OCI-LY1 (cell line): ENCODE measurements around the gene MYLIP.

Source experiments
- H2AFZ ChIP-seq: fragments of 200-600 bp; sonication (generic), shearing (Covaris generic); 2 replicates; pipeline ENCODE4 v1.6.0; 2014; ENCODE audit warnings: antibody characterized with exemption, mild to moderate bottlenecking, low read length
- H3F3A ChIP-seq: fragments of 200-600 bp; sonication (generic), shearing (Covaris generic); 2 replicates; pipeline ENCODE4 v1.6.0; 2014; ENCODE audit warnings: mild to moderate bottlenecking, antibody characterized with exemption, low read length, moderate library complexity; ENCODE audit not compliant: insufficient read depth
- H3K27ac ChIP-seq: fragments of 200-600 bp; sonication (generic); 2 replicates; pipeline ENCODE4 v1.5.1; 2014; ENCODE audit warnings: low read length, mixed run types, mild to moderate bottlenecking, low read depth; ENCODE audit not compliant: poor library complexity, severe bottlenecking
- H3K27me3 ChIP-seq: fragments of 200-600 bp; sonication (generic); 2 replicates; pipeline ENCODE4 v1.6.0; 2014; ENCODE audit warnings: antibody characterized with exemption, mild to moderate bottlenecking, low read length, moderate library complexity; ENCODE audit not compliant: insufficient read depth
- H3K36me3 ChIP-seq: fragments of 200-600 bp; sonication (generic); 2 replicates; pipeline ENCODE4 v1.6.1; 2014; ENCODE audit warnings: mild to moderate bottlenecking, antibody characterized with exemption, low read length, moderate library complexity, mixed read lengths; ENCODE audit not compliant: insufficient read depth
- H3K4me1 ChIP-seq: fragments of 200-600 bp; sonication (generic); 2 replicates; pipeline ENCODE4 v1.5.1; 2014; ENCODE audit warnings: mild to moderate bottlenecking, low read length, moderate library complexity; ENCODE audit not compliant: insufficient read depth, severe bottlenecking
- H3K4me2 ChIP-seq: fragments of 200-600 bp; sonication (generic), shearing (Covaris generic); 2 replicates; pipeline ENCODE4 v1.6.1; 2014; ENCODE audit warnings: low read length
- H3K4me3 ChIP-seq: fragments of 200-600 bp; sonication (generic); 2 replicates; pipeline ENCODE4 v1.5.1; 2014; ENCODE audit warnings: low read length, low read depth, mild to moderate bottlenecking, mixed read lengths; ENCODE audit not compliant: poor library complexity, severe bottlenecking
- H3K79me2 ChIP-seq: fragments of 200-600 bp; shearing (Covaris generic); 2 replicates; pipeline ENCODE4 v1.6.1; 2016; ENCODE audit warnings: mixed run types, low read length, mixed read lengths; ENCODE audit not compliant: insufficient read depth
- H3K9ac ChIP-seq: fragments of 200-600 bp; sonication (generic), shearing (Covaris generic); 2 replicates; pipeline ENCODE4 v1.6.1; 2014; ENCODE audit warnings: mild to moderate bottlenecking, low read length, mixed read lengths
- H3K9me2 ChIP-seq: fragments of 200-600 bp; sonication (generic), shearing (Covaris generic); 2 replicates; pipeline ENCODE4 v1.6.1; 2014; ENCODE audit warnings: low read depth, mild to moderate bottlenecking, low read length, mixed read lengths
- H3K9me3 ChIP-seq: fragments of 200-600 bp; shearing (Covaris generic); 2 replicates; pipeline ENCODE4 v1.6.1; 2014; ENCODE audit warnings: low read length, mixed read lengths
- H4K20me1 ChIP-seq: fragments of 200-600 bp; sonication (generic), shearing (Covaris generic); 2 replicates; pipeline ENCODE4 v1.6.0; 2016; ENCODE audit warnings: mild to moderate bottlenecking, low read length; ENCODE audit not compliant: insufficient read depth
- EZH2 ChIP-seq: fragments of 200-600 bp; sonication (generic), shearing (Covaris generic); IDR thresholded peaks from 2 replicates; pipeline ENCODE4 v1.8.0; 2017; ENCODE audit warnings: borderline replicate concordance, mixed run types, mild to moderate bottlenecking, antibody characterized with exemption, low read length, moderate library complexity, mixed read lengths
- TF ChIP-seq, protein P1 (sequence below): fragments of 200-600 bp; sonication (generic), shearing (Covaris generic); IDR thresholded peaks from 2 replicates; pipeline ENCODE4 v1.5.1; 2017; ENCODE audit warnings: mild to moderate bottlenecking, antibody characterized with exemption, low read length, moderate library complexity, mixed read lengths

MYLIP gene

DNA sequence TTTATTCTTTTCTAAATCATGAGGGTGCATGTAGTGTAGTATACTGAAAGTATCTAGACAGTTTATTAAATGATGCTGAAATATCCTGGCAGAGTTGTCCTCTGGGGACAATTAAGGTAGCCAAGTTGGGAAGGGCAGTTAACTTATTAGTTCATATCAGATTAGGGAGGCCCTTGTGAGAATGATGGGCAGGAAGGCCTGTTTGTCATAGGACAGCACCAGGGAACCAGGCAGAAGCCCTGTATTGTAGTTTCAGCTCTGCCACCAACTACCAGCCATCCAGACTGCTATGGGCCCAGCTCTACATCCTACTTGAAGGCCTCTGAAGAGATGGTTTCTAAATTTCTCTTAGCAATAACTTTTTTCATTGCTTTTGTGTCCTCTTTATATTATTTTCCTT lies 4.0 kb downstream of the MYLIP start:
- H3K27ac ChIP-seq, result no peak overlapping the region
- peaks cover 71% of the 10 kb centered on the region for H3K36me3 ChIP-seq
- H4K20me1 ChIP-seq, result 0 out of 2 replicates have a peak, but pooled peaks cover 2% of the 10 kb centered on the region
- peak overlapping the region; percentile 93 for H3K4me3 ChIP-seq
- H3K9me3 ChIP-seq, result no peaks in the 10 kb centered on the region
- peaks cover 78% of the 10 kb centered on the region for H3K79me2 ChIP-seq
- no peaks in the 10 kb centered on the region for H3K27me3 ChIP-seq
- peak overlapping the region; percentile 90 for H3K4me2 ChIP-seq
- TF ChIP-seq EZH2, result no peak
- TF ChIP-seq, protein P1, sequence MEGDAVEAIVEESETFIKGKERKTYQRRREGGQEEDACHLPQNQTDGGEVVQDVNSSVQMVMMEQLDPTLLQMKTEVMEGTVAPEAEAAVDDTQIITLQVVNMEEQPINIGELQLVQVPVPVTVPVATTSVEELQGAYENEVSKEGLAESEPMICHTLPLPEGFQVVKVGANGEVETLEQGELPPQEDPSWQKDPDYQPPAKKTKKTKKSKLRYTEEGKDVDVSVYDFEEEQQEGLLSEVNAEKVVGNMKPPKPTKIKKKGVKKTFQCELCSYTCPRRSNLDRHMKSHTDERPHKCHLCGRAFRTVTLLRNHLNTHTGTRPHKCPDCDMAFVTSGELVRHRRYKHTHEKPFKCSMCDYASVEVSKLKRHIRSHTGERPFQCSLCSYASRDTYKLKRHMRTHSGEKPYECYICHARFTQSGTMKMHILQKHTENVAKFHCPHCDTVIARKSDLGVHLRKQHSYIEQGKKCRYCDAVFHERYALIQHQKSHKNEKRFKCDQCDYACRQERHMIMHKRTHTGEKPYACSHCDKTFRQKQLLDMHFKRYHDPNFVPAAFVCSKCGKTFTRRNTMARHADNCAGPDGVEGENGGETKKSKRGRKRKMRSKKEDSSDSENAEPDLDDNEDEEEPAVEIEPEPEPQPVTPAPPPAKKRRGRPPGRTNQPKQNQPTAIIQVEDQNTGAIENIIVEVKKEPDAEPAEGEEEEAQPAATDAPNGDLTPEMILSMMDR, result no peak
- no peaks in the 10 kb centered on the region for H3K9me2 ChIP-seq
- H3K9ac ChIP-seq, result peak overlapping the region; percentile 63; the same call in 1 of the 2 replicates
- H3F3A ChIP-seq, result no peaks in the 10 kb centered on the region
- peaks cover 63% of the 10 kb centered on the region for H3K4me1 ChIP-seq
- H2AFZ ChIP-seq, result no peak overlapping the region

DNA sequence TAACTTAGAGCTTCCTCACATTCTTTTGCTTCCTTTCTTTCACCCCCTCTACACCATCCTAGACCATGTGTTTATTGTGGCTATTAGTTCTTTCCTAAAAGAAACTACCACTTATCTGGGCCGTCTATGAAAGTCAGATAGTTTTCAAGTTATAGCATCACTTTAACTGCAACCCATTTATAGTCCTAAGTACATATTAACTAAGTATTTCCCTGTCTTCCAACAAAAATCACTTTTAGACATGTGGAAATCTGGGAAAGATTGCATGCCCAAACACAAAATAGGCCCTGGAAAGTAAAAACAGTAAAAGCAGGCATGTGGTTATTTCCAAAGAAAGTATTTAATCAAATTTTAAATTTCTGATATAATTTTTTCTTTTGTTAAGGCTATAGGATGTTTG lies 5.5 kb downstream of the MYLIP start:
- H4K20me1 ChIP-seq, result 0 out of 2 replicates have a peak, but pooled peaks cover 2% of the 10 kb centered on the region
- H3K9me2 ChIP-seq, result no peaks in the 10 kb centered on the region
- no peak overlapping the region for H3K27ac ChIP-seq
- TF ChIP-seq EZH2, result no peak
- TF ChIP-seq, protein P1, result no peak
- H3F3A ChIP-seq, result no peaks in the 10 kb centered on the region
- peak overlapping the region; percentile 90 for H3K4me2 ChIP-seq
- H2AFZ ChIP-seq, result no peak overlapping the region
- peaks cover 59% of the 10 kb centered on the region for H3K4me1 ChIP-seq
- H3K79me2 ChIP-seq, result peaks cover 92% of the 10 kb centered on the region
- no peak overlapping the region for H3K4me3 ChIP-seq
- H3K9me3 ChIP-seq, result no peaks in the 10 kb centered on the region
- H3K27me3 ChIP-seq, result no peaks in the 10 kb centered on the region
- H3K9ac ChIP-seq, result no peak overlapping the region
- peaks cover 86% of the 10 kb centered on the region for H3K36me3 ChIP-seq

DNA sequence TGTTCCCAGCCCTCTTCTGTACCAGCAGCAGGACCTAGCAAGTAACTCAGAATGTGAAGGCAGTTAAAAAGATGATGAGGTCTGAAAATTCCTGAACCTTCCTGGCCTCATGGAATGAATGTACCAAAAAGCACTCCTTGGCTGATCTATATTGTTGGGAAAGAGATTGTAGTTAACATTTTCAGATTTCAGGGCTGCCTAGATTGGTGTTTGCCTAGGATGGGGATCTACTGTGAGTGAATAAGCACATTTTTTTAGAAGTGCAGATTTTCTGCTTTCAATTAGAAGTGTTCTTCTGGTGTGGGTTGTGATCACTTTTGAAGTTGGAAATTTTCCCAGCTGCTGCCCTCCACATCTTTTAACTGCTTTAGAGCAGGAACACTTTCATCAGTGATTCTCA lies 6.2 kb downstream of the MYLIP start:
- Histone ChIP-seq H3K4me1 (peaks cover 59% of the 10 kb centered on the region), H3K9me2 (no peaks in the 10 kb centered on the region), H3K36me3 (peaks cover 88% of the 10 kb centered on the region), H3K27ac (no peak overlapping the region), H3F3A (no peaks in the 10 kb centered on the region), H4K20me1 (0 out of 2 replicates have a peak, but pooled peaks cover 2% of the 10 kb centered on the region), H3K9me3 (no peaks in the 10 kb centered on the region), H3K4me2 (peak overlapping the region; percentile 90; the same call in 1 of the 2 replicates), H3K79me2 (peaks cover 94% of the 10 kb centered on the region), H2AFZ (no peak overlapping the region), H3K27me3 (no peaks in the 10 kb centered on the region), H3K4me3 (no peak overlapping the region), H3K9ac (no peak overlapping the region)
- TF ChIP-seq EZH2, result no peak
- TF ChIP-seq, protein P1, result no peak
